GM19099 (cell line): ENCODE measurements around the gene BRF1.

Source experiments
- POLR2A ChIP-seq: IDR thresholded peaks from 3 replicates; pipeline ENCODE4 v1.6.1; 2011; ENCODE audit warnings: low read depth; ENCODE audit not compliant: insufficient read length; ENCODE audit errors: extremely low read depth

Gene BRF1

DNA sequence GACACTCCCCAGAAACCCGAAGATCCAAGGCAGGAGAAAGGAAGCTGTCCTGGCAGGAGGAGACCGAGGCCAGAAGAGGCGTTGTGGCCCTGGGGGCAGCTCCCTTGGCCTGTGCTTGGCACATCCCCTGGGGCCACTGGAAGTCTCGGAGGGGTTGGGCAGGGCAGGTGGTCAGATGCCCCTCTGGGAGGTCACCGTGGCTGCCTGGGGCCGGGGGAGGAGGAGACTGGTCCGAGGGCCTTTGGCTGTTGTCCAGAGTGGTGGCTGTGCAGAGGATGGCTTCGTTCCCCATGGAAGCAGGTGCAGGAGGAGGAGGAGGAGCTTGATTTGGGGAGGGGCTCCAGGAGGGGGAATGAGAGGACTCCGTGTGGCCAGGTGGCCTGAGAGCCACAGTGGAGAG is 116.3 kb downstream of the BRF1 start:
- no peak for TF ChIP-seq POLR2A

DNA sequence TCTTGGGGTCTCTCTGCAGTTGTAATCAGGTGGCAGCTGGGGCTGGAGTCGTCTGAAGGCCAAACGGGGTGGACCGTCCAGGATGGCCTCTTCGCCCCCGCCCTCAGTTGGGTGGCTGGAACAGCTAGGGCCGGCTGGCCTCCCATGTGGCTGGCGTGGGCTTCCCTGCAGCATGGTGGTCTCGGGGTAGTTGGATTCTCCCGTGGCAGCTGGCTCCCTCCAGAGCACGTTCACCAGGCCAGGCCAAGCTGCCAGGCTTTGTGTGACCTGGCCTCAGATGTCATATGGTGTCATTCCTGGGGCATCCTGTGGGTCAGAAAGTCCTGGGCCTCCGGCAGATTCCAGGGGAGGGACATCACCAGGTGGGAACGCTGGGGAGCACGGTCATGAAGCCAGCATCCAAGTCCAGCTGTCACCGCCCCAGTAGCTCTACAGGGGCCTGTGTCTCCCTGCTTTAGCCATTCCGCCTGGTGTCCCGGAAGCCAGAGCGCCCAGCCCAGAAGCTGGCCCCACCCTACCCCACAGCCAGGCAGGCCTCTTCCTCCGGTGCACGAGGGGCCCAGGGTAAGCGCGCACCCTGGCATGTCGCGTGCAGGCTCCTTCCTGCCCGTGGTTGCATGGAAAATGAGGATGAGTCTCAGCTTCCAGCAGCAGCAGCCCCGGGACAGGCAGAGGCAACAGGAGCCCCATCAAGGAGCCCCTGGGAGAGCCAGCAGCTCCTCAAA is 118.3 kb downstream of the BRF1 start:
- TF ChIP-seq POLR2A, result no peak

DNA sequence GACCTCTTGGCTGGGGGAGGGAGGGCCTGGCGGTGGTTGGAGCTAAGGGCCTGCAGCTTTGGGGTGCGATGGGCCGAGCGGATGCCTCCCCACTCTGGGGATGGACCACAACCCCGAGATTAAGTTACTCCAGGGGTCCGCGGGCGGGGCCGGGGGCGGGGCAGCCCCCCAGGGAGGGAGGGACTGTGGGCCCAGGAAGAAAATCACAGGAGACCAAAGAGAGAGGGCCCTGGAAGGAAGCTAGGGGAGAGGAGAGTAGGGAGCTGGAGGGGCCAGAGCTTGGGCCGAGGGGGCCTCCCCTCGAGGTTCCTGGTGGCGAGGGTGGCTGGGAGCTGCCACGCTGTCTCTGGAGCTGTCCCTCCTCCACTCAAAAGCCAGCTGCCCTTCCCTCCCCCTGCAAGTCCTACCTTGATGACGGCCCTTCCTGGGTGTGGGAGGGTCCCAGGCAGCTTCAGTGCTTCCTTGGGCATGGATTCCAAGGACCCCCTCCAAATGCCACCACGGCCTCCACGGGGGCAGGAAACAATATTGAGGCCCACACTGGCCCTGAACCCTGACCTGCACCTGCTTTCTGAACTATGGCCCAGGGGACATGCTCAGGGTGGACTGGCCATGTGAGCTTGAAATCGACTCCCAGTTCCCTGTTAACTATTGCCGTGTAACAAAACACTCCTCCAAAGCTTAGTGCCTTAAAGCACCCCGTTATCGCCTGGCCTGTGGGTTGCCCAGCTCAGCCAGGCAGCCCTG is 119.1 kb downstream of the BRF1 start:
- no peak for TF ChIP-seq POLR2A

DNA sequence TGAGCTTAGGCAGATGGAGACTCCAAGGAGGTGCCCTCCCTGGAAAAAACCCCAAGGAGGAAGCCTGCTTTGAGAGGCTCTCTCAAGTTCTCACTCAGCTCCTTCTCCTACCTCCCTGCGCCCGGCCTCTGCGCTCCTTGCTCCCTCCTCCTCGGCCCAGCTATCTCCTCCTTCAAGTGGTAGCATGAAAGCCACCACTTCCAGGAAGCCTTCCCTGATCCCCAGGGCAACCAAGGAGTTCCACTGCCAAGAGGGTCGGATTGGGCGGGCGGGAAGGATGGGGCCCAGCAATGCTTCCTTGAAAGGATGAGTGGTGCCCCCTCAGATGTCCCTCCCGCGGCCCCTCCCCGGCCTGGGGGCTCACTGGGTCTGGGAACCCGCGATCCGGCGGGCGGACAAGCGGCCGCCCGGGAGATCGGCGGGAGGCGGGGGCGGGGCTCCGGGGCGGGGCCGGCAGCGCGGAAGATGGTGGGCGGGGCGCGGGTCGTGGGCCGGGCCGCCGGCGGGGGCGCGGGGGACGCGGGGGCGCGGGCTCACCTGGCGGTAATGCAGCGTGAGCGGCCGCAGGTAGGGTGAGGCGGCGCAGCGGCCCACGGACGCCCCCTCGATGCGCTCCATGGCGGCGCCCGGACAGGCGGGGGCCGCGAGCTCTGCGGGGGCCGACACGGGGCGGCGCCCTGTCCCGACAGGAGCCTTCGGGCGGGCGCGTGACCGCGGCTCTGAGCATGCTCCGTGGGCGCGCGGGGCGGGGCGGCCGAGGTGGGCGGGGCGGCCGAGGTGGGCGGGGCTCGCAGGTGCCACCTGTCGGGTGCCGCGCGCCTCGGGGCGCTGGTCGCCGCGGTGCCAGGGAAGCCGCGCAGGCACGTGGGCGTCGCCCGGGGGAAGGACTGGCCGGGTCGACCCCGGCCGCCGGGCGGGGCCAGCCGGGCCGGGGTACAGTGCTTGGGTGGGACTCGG is 119.9 kb downstream of the BRF1 start, which contains the start of gene NUDT14:
Gene NUDT14, minus strand, starts transcription at position 721 of the 957 bp plus-strand sequence. Its CDS starts 103 bp downstream, at position 618.
- TF ChIP-seq POLR2A, result peak; percentile 29

DNA sequence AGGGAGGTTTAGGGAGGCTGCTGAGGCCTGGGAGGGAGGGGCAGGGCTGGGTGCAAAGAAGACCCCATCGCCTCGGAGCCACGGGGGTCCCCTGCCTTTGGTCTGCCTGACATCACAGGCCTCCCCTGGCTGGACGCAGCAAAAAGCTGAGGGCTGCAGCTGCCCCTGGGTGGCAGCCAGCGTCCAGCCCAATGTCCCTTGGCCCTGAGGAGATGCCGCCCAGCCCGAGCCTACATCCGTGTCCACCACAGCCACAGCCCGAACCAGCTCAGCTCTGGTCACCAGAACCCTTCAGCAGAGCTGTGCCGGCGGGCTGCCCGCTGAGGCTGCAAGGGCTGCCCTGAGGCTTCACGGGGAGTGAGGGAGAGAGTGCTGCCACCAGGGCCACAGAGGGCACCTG is 121.6 kb downstream of the BRF1 start:
- no peak for TF ChIP-seq POLR2A

DNA sequence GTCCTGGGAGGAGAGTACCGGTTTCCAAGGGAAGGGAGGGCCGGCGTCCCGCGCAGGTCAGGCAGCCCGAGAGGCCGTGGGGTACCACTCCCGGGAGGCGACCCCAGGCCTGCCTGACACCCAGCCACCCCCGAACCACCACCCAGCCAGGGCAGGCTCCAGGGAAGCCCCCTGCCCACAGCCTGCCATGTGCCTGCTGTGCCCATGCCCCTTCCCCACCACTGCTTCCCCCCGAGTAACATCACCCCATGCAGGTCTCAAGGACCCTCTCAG is 122.0 kb downstream of the BRF1 start:
- TF ChIP-seq POLR2A, result no peak

DNA sequence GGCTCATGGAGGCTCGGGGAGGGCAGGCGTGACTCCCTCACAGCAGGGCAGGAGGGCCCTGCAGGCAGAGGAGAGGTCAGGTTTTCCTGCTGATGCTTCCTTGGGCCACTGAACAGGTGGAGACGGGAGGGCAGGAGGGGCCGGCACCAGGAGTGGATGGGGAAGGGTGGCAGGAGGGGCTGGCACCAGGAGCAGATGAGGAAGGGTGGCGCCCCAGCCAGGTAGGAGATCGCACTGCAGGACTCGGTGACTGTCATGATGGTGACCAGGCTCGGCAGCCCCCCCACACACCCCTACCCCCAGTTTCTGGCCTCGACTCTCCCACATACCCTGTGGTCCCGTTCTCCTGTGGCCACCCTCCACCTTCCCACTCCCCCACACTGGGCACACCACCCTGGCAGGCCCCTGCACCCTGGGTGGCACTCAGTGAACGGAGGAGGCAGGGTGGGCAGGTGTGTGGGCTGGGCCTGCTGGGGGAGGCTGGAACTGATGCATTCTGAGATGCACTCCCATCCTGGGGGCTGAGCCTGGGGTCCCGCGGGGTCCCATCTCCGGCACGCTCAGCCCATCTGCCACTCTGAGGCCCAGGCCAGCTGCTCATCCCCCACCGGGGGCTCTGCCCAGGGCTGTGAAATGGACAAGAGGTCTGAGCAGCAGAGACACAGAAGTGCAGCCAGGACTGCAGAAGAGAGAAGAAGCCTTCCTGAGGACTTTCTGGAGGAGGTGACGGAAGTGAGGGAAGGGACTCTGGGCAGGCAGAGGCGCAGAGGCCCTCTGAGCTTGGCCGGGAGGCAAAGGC is 122.5 kb downstream of the BRF1 start:
- no peak for TF ChIP-seq POLR2A

DNA sequence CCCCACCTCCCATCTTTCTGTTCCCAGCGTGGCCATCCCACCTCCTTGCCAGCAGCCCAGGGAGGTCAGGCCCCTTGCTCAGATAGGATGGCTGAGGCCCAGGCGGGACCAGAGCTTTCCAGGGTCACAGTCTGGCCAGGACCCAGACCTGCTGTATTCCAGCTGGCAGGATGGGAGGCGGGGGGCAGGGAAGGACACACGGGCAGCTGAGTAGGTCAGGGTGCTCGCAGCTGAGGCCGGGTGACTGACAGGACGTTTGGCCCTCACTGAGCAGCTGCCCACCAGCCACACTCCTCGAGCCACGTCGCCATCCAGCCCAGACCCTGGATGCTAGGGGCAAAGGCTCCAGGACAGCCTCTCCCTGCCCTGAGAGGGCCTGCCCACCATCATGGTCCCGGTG is 123.7 kb downstream of the BRF1 start:
- TF ChIP-seq POLR2A, result no peak

DNA sequence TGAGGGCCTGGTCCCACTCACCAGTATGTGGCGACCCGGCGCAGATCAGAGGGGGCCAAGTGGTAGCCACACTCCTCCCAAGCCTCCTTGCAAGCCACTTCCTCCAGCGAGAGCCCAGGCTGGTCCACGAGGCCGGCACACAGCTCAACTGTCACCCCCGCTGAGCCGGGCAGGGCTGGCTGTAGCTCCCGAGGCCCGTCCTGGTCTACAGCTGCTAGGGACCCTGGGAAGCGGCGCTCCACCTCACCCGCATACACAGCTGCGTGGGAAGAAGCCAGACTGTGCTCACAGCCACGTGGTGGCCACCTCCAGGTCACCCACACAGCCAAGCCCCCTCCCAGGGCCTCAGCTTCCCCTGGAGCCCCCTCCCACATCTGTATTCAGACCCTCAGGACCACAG is 124.3 kb downstream of the BRF1 start:
- TF ChIP-seq POLR2A, result no peak

DNA sequence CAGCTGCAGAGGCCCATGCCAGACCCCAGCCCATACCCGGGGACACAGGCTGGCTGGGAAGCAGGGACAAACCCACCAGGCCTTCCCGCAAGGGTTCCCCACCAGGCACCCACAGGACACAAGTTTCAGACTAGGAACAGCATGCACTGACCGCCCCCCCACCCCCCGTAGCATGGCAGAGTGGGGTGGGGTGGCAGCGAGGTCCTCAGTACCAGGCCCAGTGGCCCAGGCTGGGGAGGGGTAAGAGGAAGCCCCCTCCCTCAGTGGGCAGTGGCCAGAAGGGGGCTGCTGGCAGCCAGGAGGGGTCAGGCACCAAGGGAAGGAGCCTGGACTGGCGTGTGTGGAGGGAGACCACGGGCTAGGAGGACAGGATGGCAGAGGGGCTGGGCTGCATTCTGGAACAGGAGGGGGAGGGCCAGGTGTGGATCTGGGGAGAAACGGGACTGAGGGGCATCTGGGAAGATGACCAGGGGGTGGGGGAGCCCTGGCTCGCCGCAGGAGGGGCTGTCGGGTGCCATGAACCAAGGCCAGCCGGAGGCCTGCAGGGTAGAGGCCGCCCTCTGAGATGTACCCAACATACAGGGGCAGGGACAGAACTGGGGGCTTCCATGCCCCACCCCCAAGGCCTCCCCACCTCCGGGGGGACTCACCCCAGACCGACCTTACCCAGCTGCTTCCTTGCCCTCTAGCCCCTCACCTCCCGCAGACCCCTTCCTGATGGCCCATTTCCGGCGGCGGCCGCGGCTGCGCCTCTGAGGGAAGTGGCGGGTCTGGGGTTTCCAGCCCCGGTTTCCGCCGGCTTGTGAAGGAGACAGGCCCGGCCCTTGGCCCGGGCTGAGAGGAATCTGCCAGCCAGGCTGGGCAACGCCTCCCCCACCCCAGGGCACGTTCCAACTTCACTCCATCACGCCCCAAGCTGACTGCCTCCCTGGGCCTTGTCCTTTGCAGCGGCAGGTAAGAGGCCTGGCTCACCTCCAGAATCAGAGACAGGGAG is 126.6 kb downstream of the BRF1 start:
- no peak for TF ChIP-seq POLR2A

DNA sequence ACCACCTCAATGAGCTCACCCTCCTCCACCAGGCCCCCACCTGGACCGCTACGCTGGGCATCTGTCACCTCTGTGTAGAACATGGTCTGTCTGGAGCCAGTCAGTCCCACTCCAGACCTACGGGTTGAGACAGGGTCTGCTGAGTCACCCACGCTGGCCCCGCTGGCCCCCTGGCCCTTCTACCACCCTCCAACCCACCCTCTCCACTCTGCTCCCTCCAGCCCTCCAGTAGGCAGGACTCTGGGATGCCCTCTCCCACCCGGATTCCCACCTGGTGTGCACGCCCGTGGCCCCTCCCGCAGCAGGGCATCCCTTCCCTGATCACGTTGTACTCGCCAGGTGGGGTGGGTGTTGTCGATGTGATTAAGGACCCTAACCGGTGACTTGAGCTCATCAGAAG is 127.7 kb downstream of the BRF1 start:
- no peak for TF ChIP-seq POLR2A

DNA sequence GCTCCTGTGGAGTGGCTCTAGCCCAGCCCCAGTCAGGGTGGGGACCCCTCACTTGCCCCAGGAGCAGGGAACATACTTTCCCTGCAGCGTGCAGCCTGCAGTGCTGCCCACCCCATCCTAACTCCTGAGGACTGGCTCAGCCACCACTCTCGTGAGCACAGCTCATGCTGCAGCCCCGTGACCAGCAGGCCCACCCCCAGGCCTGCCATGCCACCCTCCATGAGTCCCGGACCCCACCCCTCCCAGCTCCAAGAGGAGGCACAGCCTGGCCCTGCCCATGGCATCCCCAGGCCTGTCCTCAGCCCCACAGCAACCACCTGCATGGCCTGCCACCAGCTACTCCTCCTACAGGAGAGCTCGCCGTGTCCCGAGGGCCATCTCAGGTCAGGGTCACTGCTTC is 128.3 kb downstream of the BRF1 start:
- TF ChIP-seq POLR2A, result no peak

DNA sequence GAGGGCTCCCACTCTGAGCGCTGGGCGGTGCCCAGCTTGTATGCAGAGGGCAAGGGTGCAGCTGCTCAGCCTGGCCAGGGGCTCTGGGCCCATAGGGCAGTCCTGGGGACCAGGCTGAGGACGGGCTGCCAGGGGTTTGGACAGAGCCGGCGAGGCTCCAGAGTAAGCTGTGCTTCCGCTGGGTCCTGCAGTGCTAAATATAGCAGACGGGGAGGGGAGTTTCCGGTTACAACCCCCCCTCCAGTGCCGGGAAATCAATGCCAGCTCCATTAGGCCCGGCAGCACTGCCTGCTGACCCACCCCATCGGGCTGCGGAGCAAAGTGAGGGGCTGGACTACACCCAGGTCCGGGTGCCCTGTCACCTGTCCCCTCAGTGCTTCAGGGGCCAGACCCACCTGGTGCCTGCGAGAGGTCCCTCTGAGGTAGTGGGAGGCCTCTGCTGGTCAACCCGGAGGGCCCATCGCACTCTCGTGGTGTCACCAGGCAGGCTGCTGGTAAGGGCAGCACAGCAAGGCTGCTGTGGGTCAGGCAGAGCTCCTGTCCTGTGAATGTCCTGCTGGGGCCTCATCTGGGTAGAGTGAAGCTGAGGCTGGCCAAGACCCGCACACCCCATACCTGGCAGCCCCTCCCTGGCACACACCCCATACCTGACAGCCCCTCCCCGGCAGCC is 129.7 kb downstream of the BRF1 start:
- no peak for TF ChIP-seq POLR2A
